GF-D8 (cell line): ENCODE measurements around the gene LRRC1.
"Not testable (repeated sequence)": the region's sequence is repeated elsewhere in the genome, so short reads cannot be mapped to it uniquely, and the experiment has no call there.

ENCODE experiments used
- DNase-seq: peaks from one replicate; lab custom pipeline; 2025; lab: John Stamatoyannopoulos, UW

LRRC1 gene

GRCh38 chr6:53792973-53793317 lies 1.9 kb upstream of the LRRC1 start:
- no peak for DNase-seq

GRCh38 chr6:53793318-53794136 lies 1.3 kb upstream of the LRRC1 start:
- no peak for DNase-seq

DNA sequence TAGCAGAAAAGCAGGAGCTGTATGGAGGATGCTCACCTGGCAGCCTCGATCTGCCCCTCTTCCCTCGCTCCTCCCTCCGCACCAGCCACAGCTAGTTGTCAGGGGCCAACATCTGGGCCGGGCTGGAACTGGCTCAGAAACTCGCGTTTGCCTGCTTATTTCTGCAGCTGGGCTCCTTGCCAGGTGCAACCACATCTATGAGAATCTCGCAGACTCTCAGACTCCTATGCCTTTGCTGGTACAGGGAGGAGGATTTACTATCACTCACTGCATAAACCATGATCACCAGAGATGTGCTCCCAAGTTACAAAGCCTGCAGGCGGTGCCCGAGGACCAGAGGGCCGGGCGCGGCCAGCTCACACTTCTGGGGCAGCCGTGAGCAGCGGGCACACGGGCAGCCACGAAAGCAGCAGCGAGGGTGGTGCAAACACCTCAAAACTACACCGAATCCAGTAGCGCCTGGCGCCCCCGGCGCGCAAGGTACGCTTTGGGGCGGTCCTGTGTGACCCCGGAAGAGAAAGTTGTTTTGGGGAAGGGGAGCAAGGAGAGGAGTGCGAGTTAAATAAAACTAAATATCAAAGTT lies 577 bp upstream of the LRRC1 start:
- no peak for DNase-seq

DNA sequence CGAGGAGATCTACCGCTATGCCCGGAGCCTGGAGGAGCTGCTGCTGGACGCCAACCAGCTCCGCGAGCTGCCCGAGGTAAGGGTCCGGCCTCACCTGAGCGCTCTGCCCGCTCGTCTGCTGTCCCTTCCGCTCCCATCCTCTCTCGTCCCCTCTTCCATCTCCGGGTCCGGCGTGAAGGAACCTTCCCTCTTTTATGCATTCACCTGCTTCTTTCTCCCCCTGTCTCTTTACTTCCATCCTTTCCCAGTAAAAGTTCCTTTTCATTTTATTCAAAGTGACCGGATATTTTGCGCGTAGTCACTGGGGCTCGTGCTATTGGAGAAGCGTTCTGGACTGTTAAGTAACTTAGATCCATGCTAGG lies 516 bp downstream of the LRRC1 start:
- no peak for DNase-seq

DNA sequence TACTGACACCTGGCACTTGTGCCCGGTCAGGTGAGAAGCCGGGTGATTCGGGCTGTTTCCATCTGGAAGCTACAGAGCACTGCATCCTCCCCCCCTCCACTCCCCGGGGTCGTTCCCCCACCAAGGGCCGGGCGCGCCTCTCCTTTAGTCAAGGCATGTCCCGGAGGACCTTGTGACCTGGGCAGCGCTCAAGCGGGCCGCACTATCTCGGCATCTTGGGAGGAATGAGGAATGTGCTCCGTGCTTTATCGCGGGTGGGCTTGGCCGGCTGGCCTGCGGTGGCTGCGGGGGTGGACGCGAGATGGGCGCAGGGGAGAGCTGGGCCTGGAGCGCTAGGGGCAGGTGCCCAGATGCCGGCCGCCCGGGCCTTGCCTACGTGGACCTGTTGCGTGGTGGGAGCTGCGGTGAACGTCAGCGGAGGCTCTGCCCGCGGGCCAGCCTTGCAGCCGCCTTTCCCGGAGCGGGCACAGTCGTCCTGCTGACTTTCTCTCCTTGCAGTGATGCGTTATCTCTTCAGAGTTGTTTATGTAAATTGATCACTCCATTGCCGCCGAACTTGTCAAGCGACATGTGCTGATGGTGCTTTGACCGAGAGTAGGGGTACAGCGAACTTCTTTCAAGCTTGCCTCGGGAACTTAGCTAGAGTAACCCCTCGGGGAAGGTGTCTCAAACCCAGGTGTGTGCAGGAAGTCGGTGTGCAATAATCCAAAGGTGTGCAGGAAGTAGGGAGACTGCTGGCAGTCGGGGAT lies 1.1 kb downstream of the LRRC1 start:
- no peak for DNase-seq

DNA sequence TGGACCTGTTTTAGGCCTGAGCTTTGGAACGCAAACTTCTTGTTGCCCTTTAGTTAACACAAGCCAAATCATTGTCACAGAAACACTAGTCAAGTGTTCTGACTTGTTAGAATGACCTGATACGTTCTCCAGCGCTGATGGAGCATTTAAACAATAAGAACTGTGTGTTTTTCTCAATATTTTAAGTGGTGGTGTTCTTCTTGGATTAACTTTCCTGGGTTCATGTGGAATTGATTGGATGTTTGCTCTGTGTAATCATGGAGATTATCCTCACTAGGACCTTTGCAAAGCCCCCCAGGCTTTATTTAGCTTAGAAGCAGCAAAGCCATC lies 1.6 kb downstream of the LRRC1 start:
- no peak for DNase-seq

- DNase-seq: no peak
These were observed 2.0 kb downstream of the LRRC1 start for GRCh38 chr6:53796791-53797190.

GRCh38 chr6:53797304-53797703 lies 2.5 kb downstream of the LRRC1 start:
- no peak for DNase-seq

- no peak for DNase-seq
These were observed 4.5 kb downstream of the LRRC1 start for GRCh38 chr6:53799340-53799739.

- DNase-seq: no peak
These were observed 6.2 kb downstream of the LRRC1 start for GRCh38 chr6:53801022-53801421.

DNA sequence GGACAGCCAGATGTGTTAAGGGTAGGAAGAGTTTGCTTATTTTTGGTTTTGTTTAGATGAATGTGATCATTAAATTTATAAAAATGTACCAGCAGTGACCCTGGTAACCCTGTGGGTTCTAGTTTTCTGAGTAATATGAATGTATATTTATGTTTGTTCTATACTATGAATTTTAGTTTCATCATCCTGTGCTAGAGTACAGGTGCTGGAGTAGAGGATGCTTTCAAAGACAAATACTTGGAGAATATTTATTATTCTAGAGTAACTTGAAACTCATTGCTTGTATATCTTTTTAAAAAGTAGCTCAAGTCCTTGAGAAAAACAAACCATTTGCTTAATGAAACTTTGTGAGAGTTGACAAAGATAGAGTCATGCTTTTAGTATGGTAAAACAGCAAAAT lies 7.8 kb downstream of the LRRC1 start:
- DNase-seq: no peak

DNA sequence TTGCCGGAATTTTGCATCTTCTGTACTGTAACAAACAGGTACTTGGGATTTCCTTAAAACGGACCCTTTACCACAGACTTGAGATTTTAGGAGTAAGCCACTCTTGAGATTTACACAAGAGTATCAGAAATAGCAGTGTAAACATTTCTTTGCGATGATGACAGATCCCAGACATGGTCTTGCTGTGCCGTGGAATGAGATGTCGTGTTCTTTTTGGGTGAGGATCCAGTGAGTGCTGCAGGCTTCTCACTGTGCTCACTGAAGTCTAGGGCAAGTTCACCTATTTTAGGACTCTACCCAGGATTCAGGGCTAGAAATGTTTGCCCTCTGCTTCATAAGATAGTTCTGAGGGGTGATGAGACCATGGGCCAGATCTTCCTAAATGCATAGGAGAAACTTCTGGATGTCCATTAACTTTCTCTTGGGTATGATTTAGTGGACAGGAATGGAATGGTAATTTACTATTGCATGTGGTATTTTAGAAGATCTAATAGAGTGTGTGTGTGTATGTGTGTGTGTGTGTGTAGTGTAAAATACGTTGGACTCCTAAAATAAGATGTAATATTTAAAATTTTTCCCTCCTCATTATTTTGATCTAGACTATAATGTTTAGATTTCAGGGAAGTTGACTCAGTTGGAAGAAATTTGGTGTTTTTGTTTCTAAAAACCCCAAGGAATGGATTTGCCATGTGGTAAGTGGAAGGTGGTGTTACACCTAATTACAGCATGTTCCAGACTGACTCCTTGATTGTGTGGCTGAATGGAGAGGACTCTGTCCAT lies 8.5 kb downstream of the LRRC1 start:
- no peak for DNase-seq

DNA sequence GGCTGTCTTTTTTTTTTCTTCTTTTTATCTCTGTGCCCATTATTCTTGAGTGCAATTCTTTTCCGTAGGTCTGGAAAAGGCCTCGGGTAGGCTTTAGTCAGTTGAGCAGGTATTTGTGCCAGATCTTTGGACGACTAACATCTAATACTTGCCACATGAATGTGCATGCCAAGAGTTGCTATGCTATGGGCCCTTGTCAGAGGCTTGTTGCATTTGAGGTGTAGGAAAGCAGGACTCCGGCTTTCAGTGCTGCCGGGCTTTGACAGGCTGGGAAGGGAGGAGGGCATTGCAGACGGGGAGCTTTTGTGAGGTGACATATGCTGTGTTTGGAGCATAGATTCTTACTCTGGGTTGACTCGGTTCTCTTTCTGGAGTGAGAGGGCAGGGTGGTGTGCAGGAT lies 10.2 kb downstream of the LRRC1 start:
- no peak for DNase-seq

GRCh38 chr6:53805725-53806124 lies 10.9 kb downstream of the LRRC1 start:
- DNase-seq: no peak

DNA sequence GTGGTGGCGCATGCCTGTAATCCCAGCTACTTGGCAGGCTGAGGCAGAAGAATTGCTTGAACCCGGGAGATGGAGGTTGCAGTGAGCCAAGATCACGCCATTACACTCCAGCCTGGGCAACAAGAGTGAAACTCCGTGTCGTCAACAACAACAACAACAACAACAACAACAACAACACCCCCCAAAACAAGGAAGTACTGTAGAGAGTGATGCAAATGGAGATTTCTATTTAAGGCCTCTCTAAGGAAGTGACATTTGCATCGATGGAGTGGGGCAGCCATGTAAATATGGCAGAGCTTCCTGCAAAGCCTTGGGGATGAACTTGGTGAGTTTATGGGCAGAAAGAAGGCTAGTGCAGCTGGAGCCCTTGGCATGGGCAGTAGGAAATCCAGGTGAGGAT lies 12.8 kb downstream of the LRRC1 start:
- DNase-seq: not testable (repeated sequence)

DNA sequence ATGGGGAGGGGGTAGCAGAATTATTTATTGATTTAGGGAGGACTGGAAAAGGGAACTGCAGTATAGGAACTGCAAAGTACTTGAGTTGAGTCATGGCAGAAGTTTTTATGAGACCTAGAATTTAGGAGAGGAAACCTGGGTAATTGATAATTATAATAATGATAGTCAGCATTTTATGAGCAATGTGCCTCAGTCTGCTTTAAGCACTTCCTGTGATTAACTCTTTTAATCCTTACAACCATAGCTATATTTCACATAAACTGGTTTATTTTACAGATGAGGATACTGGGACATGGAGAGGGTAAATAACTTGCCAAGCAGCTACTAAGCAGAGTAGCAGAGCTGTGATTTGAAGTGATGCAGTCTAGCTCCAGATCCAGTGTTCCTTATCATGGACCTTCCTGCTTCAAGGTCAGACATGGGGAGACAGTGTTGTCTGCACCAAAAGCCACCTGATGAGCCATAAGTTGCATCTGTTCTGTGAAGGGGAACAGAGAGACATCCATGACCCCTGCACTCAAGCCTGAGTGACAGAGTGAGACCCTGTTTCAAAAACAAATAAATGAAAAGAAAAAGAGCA lies 13.6 kb downstream of the LRRC1 start:
- no peak for DNase-seq

DNA sequence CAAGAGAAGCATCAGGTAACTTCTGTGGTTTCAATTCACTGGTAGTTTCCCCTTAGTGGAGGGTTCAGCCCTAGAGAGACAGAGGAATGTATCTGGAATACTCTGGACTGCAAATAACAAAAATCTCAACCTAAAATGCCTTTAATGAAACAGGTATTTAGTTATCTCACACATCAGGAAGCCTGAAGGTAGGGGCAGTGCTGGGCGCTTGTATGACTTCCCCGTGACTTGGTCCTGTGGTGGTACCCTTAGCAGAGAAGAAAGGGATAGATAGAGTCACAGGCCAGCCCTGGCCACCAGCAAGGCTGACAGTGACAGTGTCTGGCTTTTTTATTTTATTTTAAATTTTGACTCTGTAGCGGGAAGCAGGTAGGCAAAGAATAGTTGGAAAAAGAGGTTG lies 14.9 kb downstream of the LRRC1 start:
- no peak for DNase-seq

- DNase-seq: no peak
These were observed 16.3 kb downstream of the LRRC1 start for GRCh38 chr6:53811082-53811481.

DNA sequence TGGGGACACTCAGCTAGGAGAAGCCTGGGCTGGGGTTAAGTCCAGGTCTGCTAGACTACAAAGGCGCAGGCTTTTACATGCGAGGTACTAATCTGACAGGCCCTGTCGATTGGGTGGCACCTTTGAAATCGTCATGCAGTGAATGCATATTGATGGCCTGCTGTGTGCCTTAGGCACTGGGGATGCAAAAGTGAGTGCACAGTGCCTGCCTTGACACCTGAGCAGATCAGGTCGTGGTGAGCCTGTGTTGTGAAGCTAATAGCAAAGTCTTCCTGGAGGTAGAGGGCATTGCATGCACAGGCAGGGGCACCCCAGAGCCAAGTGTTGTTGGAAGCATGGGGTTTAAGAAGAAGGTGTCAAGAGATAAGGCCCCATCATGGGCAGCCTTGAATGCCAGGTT lies 16.9 kb downstream of the LRRC1 start:
- no peak for DNase-seq

DNA sequence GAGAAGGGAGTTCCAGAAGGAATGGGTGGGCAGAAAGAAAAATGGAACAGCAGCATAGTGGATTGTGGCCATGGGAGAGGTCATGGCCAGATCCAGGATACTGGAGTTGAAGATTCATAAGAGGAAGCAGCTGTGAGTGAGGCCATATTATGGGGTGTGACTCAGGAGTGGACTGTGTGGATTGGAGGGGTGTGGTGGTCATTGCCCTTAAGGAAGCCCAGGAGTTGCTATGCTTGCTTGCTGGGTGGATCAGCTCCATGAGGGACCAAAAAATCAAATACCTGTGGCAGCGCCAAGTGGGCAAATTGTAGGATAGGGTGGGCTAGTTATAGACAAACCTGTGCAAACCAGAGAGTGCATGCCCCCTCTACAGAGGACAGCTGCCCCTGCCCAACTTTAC lies 18.3 kb downstream of the LRRC1 start:
- no peak for DNase-seq

DNA sequence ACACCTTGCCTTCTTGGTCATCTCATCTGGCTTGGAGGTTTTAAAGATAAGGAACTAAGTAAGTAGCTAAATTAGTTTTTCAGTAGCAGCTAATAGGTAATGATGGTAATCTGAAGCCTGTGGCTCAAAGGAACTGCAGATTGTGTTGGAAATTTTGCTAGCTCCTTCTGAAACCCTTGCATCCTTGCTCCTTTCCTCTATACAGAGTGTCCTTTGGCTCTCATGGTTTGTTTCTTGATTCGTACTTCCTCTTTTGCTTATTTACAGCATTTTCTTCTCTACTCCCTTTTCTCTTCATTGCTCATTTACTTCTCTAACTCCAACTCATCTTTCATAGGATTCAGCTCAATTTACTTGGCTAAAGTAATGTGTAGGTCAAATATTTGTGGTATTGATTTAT lies 19.0 kb downstream of the LRRC1 start:
- no peak for DNase-seq

DNA sequence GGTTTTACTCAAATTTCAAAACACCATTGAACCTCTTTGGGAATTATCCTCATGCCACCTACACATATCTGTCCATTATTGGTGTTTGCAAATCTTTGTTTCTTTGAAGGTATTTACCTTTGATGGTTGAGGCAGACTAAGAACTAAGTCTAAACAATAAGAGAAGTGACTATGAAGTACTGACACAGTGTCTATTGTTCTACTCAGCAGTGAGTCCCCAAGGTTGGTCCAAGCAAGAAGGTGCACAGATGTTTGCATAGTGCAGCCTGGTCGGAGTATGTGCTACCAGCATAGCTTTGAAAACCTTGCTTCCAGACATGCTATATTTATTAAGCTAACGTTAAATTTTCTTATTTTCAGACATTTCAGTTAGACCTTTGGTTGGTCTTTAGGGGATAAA lies 19.5 kb downstream of the LRRC1 start:
- no peak for DNase-seq
